HTERT RPE-1 (cell line): ENCODE results near the gene VSIG8.

Source experiments
- in situ Hi-C: fragments of 300-500 bp; cut with MboI; formaldehyde crosslinking; loops from 4 replicates; pipeline ENCODE4 v1.14.3; 2020; ENCODE audit warnings: low sequenced_read_pairs

Gene VSIG8

DNA sequence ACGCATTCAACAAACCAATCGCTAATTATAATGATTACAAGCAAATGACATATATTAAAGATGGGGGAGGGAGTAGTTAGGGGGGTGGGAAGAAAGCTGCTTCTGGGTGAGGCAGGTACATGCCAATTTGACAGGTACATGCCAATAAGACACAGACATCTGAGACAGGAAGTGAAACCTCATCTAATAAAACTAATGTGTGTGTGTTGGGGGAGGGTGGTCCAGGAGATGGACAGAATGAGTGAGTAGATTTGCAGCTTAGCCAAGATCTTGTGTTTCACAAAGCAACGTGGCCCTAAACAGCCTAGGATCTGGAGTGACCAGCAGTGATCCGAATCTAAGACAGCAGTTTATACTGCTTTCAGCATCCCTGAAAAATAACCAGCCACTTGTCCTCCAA is 26.7 kb upstream of the VSIG8 start:
- in situ Hi-C loops, result loop anchor here (25.0 kb wide), 1 partner anchor 102 kb away; the partner anchor contains the start of gene DUSP23

DNA sequence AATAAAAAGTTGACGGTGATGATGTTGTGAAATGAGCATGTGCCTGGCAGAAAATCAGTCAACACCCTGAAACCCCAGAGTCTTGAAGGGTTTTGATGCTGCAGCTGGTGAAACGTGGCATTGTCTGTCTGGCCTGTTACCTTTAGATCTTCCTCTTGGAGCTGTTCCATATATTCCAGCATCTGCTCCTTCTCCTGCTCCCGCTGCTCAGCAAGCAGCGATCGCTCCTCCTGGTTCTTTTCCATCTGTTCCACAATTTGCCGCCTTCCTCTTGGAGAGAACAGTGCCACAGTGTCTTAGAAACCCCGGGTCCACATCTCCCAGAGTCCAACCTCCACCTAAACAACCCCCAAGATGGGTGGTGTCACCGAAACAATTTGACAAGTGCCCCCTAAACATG is 21.8 kb upstream of the VSIG8 start:
- in situ Hi-C loops, result loop anchor here (25.0 kb wide), 1 partner anchor 97 kb away; the partner anchor contains the start of gene DUSP23

DNA sequence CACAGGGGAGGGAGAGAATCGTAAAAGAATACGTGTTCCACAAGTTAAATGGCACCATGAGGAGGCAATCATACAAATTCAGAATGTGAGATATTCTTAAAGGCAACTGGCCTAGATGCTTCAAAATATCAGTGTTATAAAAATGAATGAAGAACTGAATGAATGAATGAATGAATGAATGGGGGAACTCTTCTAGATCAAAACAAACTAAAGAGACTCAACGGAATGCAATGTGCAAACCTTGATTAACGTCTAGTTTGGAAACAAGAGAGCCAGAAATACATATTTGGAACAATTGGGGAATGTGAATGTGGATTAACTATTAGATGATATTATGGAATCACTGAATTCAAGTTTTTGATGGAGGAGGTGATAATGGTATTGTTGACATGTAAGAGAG is 20.7 kb upstream of the VSIG8 start:
- in situ Hi-C loops, result loop anchor here (25.0 kb wide), 1 partner anchor 96 kb away; the partner anchor contains the start of gene DUSP23

DNA sequence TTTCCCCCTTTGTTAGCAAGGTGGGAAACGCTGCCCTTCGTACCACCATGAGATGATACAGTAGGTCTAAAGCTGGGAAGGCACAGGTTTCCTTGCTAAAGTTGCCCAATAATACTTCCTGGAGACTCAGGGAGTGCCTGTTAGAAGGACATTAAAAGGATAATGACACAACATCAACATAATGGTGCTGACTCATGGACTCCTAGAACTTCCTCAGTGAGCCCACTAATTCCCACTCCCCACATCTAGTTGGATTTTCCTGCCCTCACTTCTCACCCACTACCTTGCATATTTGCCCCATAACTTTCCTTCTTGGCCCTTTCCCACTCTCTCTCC is 20.0 kb upstream of the VSIG8 start:
- in situ Hi-C loops, result loop anchor here (25.0 kb wide), 1 partner anchor 95 kb away; the partner anchor contains the start of gene DUSP23

GRCh38 chr1:159881622-159882526 is 19.4 kb upstream of the VSIG8 start:
- in situ Hi-C loops, result loop anchor here (25.0 kb wide), 1 partner anchor 95 kb away; the partner anchor contains the start of gene DUSP23

DNA sequence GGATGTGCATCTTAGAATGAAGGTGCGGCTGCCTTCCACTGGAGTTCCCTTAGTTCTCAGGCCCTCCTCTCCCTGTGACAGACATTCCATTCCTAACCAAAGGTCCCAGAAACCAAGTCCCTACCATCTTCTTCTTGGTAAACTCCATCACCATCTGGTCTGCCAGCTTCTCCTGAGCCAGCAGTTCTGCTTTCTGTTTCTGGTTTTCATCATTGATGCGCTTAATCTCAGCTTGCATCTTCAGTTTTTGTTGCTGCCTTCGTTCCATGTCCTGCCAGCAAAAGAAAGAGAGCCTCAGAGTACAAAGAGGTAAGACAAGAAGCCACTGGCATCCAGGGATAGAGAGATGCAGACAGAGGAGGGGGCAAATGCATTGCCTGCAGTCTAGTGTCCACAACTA is 18.0 kb upstream of the VSIG8 start:
- in situ Hi-C loops, result loop anchor here (25.0 kb wide), 1 partner anchor 93 kb away; the partner anchor contains the start of gene DUSP23

GRCh38 chr1:159879977-159880376 is 17.5 kb upstream of the VSIG8 start:
- in situ Hi-C loops, result loop anchor here (25.0 kb wide), 1 partner anchor 93 kb away; the partner anchor contains the start of gene DUSP23

DNA sequence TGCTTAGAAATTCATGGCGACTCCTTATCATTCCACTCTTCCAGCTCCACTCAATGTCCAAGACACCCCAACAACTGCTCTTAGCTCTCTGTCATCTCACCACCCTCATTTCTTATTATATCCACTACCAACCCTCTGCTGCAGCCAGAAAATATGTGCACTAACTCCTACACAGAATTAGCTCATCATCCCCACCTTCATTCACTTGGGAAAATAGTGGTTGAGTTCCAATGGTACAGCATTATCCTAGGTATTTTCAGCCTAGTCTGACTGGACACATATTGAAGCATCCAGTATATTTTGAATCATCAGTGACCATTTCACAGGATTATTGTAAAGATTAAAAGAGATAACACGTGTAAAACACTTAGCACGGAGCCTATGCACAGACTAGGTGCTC is 16.7 kb upstream of the VSIG8 start:
- in situ Hi-C loops, result loop anchor here (25.0 kb wide), 1 partner anchor 92 kb away; the partner anchor contains the start of gene DUSP23

DNA sequence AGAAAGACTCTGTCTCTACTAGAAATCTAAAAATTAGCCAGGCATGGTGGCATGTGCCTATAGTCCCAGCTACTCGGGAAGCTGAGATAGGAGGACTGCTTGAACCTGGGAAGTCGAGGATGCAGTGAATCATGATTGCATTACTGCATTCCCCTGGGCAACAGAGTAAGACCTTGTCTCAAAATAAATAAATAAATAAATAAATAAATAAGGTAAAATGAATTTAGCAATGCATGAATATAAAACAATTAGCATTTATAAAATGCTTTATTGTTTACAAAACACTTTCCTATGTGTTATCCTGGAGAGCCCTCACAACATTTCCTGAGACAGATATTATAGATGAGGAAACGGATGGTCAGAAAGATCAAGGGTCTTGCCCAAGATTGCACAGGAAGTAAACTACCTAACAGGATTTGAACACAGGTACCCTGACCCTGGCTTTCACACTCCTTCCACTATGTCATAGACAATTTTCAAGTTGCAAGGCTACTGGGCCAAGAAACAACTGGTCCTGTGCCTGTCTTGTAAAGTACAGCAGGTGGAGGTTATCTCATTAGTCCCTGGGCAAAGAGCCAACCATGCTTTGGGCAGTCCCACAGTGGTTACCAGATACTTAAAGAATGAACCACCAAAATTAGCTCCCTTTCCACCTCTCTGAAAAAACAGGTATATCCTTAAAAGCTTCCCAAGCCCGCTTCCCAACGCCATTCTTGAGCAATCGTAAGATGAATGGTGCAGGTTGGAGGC is 15.4 kb upstream of the VSIG8 start:
- in situ Hi-C loops, result loop anchor here (25.0 kb wide), 1 partner anchor 91 kb away; the partner anchor contains the start of gene DUSP23

- in situ Hi-C loops, result no loop called here
Observed at GRCh38 chr1:159873530-159874143, 11.2 kb upstream of the VSIG8 start.

GRCh38 chr1:159872891-159873290 is 10.4 kb upstream of the VSIG8 start:
- in situ Hi-C loops, result no loop called here

DNA sequence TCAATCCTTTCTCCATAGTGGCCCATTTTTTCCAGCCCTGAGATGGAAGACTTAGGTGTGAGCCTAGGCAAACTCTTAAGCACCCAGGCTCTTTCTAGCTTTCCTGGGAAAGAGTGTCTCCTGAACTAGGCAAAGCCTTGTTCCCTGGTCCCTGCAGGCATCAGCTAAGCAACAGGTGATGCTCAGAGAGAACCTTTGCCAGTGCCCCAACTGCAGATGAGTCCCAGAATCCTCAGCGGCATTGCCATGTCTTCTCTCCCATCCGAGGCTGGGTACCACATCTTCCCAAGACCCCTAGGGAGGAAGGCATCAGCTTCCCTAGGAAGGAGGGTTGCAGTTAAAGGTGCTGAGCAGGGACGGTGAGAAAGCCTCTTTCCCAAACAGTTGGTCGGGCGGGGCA is 8.2 kb upstream of the VSIG8 start:
- in situ Hi-C loops, result no loop called here

DNA sequence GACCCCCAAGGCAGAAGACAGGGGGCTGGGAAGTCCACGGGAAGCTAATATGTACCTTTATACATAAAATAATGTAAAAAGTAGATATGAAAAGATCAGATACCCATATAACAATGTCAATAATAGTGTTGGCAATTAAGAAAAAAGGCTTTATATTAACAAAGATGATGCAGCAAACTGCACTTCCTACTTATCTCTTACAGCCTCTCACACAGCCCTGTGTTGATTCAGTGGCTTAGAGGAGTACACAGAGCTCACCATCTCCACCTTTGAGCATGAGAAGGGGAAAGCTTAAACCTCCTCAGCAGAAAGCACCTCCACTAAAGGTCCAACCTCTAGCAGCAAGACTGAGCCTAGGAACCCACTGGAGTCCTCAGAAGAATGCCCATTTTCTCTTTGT is 7.2 kb upstream of the VSIG8 start:
- in situ Hi-C loops, result no loop called here

GRCh38 chr1:159869173-159869572 is 6.7 kb upstream of the VSIG8 start:
- in situ Hi-C loops, result no loop called here

- in situ Hi-C loops, result no loop called here
Observed at GRCh38 chr1:159868766-159869165, 6.3 kb upstream of the VSIG8 start.

GRCh38 chr1:159867664-159868026 is 5.2 kb upstream of the VSIG8 start:
- in situ Hi-C loops, result no loop called here

DNA sequence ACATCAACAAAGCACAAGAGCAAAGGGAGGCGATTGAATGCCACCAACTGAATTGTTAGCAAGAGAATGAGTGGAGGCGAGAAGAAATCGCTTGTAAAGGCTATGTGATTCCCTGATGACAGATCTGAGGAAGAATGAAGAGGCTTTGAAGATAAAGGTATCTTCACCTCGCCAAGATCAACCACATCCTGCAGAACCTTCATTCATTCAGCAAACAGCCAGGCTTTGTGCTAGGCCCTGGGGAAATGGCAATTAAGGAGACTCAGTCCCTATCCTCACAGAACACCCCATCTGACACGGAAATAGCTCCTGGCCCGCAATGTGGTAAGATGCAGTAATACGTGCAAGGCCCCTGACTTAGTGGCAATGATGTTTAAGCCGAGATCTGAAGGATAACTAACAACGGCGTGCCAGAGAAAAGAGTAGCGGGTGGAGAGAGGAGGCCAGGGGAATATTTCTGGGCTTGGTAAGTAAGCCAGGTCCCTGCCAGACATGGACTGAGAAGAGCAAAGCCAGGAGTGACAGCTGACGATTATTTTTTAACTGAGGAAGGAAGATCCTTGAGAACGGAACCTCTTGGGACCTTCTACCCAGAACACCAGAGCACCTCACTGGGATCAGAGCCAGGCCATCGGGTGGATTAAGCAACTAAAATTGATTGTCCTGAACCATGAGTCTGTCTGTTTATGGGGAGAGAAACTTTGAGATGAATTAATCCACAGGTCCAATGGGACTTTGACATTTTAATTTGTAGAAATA is 4.6 kb upstream of the VSIG8 start:
- in situ Hi-C loops, result no loop called here

GRCh38 chr1:159866066-159866465 is 3.6 kb upstream of the VSIG8 start:
- in situ Hi-C loops, result no loop called here

DNA sequence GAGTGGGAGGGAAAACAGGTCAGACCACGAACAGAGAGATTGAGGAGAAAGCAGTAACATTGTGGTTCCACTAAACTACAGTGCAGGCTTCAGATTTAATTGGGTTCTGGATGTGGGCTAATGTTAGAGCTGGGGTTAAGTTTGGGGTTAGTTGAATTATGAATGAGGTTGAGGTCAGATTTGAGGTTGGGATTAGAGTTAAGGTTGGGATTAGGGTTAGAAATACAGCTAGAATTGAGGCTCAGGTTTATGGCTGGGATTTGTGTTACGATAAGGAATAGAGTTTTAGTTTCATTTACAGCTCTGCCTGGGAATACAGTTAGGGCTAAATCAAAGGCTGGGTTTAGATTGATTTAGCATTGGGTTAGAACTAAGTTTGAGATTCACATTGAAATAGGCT is 1.8 kb upstream of the VSIG8 start:
- in situ Hi-C loops, result no loop called here

- in situ Hi-C loops, result no loop called here
Observed at GRCh38 chr1:159862031-159862430, 426 bp downstream of the VSIG8 start.
